HG03025 (cell line): ENCODE measurements around the gene GRIK5.
"Not testable (repeated sequence)": the region's sequence is repeated elsewhere in the genome, so short reads cannot be mapped to it uniquely, and the experiment has no call there.

Experiments used
- ATAC-seq: cut with Tn5 transposase; IDR thresholded peaks from one replicate; pipeline ENCODE4 v1.9.1; 2021; ENCODE audit warnings: mild to moderate bottlenecking, moderate library complexity; ENCODE audit not compliant: unreplicated experiment, low FRiP score

Gene GRIK5

DNA sequence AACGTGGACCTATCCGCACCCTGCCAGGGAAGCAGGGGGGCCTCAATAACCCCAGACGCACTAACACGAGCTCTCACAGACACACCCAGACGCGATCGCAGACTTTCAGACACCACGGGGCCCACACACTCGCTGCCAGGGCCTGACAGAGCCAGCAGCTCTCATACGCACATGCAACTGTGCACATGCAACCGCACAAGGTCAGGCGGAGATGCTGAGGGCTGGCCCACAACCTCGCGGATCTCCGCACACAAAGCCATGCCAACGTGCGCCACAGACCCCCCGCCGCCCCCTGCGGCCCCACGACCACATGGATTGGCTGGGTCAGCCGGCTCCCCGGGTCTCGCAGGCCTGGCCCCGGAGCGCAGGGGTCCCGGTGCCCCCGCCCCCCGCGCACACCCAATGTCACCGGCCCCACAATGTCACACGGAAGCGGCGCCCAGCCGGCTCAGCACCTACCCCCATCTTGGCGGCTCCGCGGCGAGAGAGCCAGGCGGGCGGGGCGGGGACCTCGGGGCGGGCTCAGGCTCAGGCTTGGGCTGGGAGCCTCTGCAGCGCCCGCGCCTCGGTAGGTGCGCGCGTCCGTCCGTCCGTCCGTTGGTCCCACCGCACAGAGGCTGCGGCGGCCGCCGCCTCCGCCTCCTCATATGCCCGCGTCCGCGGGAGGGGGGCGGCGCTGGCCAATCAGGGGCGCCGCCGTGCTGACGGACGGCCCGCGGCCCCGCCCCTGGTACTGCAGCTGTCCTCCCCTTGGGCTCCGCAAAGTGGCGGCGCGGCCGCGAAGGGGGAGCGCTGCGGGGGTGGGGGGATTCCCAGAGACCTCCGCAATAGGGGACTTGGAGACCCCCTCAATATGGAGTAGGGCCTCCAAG lies 76.2 kb downstream of the GRIK5 start, which contains the start of gene ATP1A3:
ATP1A3 (minus strand) TSS at position 619 of the 872 bp plus-strand sequence; CDS start at position 465, 154 bp downstream.
- no peak for ATAC-seq

- not testable (repeated sequence) for ATAC-seq
Measured at GRCh38 chr19:41991925-41992569, 78.0 kb downstream of the GRIK5 start.

- ATAC-seq, result no peak
Measured at GRCh38 chr19:41991025-41991424, 79.0 kb downstream of the GRIK5 start.

DNA sequence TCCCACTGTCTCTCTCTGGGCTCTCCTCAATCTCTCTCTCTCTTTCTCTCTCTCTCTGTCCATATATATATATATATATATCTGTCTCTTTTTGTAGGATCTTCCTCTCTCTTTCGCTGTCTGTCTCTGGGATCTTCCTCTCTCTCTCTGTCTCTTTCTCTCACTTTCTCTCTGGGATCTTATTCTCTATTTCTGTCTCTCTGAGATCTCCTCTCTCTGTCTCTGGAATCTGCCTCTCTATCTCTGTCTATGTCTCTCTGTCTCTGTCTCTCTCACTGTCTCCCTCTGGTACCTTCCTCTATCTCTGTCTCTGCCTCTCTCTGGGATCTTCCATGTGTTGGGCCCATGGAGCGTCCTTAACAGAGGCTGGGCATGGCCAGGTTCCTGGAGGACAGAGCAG lies 79.4 kb downstream of the GRIK5 start:
- no peak for ATAC-seq

DNA sequence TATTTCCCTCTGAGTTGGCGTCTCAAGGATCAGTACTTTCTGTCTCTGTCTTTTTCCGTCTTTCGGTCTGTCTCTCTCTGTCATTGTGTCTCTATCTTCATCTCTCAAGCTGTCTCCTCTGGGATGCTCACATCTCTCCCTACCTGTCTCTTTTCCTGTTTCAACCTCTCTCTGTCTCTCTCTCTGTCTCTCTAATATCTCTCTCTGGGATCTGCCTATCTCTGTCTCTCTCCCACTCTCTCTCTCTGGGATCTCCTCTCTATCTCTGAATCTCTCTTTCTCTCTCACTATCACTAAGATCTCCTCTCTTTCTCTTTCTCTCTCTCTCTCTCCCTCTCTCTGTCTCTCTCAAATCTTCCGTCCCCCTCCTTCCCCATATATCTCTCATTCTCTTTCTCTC lies 80.0 kb downstream of the GRIK5 start:
- ATAC-seq, result no peak

- ATAC-seq, result no peak
Measured at GRCh38 chr19:41988947-41989346, 81.1 kb downstream of the GRIK5 start.

GRCh38 chr19:41987141-41987860 lies 82.7 kb downstream of the GRIK5 start:
- ATAC-seq, result no peak

DNA sequence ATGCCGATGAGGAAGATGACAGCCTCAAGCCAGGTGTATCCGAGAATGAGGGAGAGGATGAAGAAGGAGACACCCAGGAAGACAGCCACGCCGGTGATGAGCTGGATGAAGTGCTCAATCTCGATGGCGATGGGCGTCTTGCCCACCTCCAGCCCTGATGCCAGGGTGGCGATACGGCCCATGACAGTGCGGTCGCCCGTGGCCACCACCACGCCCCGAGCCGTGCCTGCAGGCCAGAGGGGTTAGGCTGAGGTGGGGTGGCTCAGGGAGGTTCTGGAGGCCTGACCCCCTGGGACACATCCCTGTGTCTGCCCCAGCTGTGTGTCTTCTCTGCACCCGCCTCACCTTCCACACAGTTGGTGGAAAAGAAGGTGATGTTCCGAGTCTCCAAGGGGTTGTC lies 85.0 kb downstream of the GRIK5 start:
- ATAC-seq, result no peak

GRCh38 chr19:41981724-41982123 lies 88.3 kb downstream of the GRIK5 start:
- ATAC-seq, result no peak

GRCh38 chr19:41978470-41978869 lies 91.5 kb downstream of the GRIK5 start:
- no peak for ATAC-seq

GRCh38 chr19:41977916-41978315 lies 92.1 kb downstream of the GRIK5 start:
- no peak for ATAC-seq

DNA sequence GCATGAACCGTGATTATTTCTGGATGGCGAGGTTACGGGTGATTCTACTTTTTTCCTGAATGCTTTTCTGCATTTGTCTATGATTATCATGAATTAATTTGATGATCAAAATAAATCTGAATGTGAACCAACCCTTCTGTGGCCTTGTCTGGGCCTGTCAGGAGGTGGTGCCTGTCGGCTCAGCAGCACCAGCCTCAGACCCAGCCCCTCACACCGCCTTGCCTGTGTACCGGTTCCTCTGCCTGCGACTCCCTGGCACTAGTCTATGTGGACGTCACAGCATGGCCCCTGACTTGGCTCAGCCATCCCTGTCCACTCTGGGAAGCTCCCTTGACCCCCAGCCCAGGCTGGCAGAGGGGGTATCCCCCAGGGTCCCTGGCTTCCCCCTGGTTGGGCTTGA lies 95.4 kb downstream of the GRIK5 start:
- ATAC-seq, result no peak

- no peak for ATAC-seq
Measured at GRCh38 chr19:41971363-41971762, 98.6 kb downstream of the GRIK5 start.

GRCh38 chr19:41969772-41970458 lies 100.1 kb downstream of the GRIK5 start:
- ATAC-seq, result no peak

GRCh38 chr19:41968751-41969595 lies 101.0 kb downstream of the GRIK5 start:
- ATAC-seq, result no peak

DNA sequence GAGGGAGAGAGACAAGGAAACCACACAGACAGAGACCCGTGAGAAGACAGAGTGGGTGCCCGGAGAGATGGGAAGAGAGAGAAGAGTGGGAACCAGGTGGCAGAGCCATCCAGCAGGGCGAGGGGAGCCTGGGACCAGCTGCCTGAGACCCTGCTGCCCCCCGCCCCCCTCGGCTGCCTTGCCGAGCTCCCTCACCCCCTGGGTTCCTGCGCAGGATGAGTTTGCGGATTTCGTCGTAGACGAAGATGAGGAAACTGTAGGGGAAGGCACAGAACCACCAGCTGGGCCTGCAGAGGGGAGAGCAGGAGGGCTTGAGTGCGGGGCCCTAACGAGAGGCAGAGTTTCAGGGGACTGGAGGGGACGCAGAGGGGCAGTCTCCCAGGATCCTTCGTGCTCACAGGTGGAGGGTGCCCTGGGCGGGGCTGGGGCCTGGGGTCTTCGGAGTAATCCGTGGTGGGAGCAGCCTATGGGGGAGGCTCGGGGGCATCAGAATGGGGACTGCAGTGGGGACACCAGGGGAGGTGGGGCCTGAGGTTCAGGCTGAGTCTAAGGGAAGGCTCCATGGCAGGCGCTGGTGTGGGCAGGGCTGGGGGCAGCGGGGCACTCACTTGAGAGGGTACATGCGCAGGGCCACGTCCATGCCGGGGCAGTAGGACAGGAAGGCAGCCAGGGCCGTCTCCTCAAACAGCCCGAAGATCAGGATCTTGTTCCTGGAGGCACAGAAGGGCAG lies 102.8 kb downstream of the GRIK5 start:
- ATAC-seq, result no peak

GRCh38 chr19:41965106-41965505 lies 104.9 kb downstream of the GRIK5 start:
- no peak for ATAC-seq

GRCh38 chr19:41960973-41961372 lies 109.0 kb downstream of the GRIK5 start:
- ATAC-seq, result no peak
